ENCODE data around the gene SPECC1L.
A peak's percentile ranks its signal among the peaks of the same experiment; 100 is the strongest.

DNA sequence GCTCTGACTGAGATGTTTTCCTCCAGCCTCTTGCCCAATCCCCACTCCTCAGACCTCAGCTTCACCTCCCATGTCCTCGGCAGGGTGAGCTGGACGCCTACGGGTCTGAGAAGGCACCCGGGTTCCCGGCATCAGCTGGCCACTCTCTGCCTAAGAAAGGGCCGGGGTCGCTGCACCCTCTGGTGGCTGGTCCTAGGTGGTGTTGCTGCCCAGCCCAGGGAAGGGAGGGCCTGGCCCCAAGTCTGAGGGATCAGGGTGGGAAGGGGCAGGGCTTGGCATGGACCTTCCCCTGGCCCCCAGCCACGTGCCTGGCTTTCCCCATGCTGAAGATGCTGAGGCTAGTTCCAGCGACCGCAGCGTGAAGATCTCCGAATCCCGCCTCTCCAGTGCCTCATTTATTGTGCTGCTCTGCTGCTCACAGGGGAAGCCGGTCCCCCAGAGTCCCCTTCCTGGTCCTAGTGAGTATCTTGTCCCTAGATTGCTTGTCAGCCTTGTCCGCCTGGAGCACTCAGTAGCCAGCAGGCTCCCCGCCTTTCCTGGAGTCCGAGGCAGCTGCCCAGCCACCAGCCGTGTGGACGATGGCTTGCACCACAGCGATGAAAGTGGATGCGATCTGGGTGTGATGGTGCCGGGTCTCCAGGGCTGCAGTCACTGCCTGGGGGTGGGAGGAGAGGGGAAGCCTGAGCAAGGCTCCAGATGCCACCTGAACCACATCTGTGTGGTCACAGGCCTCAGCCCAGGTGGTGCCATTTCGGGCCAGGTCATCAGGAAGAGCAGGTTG, 22.9 kb upstream of the SPECC1L start:
- TF ChIP-seq, protein P1, sequence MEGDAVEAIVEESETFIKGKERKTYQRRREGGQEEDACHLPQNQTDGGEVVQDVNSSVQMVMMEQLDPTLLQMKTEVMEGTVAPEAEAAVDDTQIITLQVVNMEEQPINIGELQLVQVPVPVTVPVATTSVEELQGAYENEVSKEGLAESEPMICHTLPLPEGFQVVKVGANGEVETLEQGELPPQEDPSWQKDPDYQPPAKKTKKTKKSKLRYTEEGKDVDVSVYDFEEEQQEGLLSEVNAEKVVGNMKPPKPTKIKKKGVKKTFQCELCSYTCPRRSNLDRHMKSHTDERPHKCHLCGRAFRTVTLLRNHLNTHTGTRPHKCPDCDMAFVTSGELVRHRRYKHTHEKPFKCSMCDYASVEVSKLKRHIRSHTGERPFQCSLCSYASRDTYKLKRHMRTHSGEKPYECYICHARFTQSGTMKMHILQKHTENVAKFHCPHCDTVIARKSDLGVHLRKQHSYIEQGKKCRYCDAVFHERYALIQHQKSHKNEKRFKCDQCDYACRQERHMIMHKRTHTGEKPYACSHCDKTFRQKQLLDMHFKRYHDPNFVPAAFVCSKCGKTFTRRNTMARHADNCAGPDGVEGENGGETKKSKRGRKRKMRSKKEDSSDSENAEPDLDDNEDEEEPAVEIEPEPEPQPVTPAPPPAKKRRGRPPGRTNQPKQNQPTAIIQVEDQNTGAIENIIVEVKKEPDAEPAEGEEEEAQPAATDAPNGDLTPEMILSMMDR (IDR thresholded peaks at IDR 0.05; ENCODE audit: insufficient read depth, low read length, poor library complexity, severe bottlenecking): peak; percentile 36
- no peak for TF ChIP-seq EZH2phosphoT487 (conservative IDR thresholded peaks at IDR 0.05; ENCODE audit: low read length)

All from SU-DHL-6 (cell line).